ENCODE data around the gene IRGC. TPM values are rescaled to one million over a fixed set of nuclear protein-coding genes. Genes with fewer than 3 reads are reported as not detected.

Gene IRGC
- total and polyA plus RNA-seq, 2 donors (not counting 3 experiments of a cell fraction or from before 2014, with no cell fraction given) = not detected

DNA sequence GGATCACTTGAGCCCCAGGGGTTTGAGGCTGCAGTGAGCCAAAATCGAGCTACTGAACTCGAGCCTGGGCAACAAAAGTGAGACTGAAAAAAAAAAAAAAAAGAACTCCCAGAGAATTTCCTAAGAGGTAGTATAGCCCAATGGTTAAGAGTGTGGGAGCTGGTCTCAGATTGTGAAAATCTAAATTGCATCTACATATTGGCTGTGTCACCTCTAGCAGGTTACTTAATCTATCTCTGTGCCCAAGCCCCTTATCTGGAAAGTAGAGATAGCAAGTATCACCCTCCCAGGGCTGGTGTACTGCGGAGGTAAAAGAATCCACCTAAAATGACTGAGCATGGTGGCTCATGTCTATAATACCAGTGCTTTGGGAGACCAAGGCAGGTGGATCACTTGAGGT, 42.2 kb upstream of the IRGC start:
- H3K79me2 ChIP-seq (ENCODE audit: control insufficient read depth, insufficient read depth, low read length) = no peaks in the 10 kb centered on the region
- H2AFZ ChIP-seq (ENCODE audit: low read depth, low read length) = no peak overlapping the region
- intact Hi-C loops (cut with micrococcal nuclease) = no loop called here
- dilution Hi-C loops (cut with MboI; ENCODE audit: extremely low pct_ligation_motif_present, low sequenced_read_pairs) = no loop called here
- no peak overlapping the region for H3K9ac ChIP-seq (replicated peaks; ENCODE audit: extremely low read depth, insufficient read depth, low read length)
- H4K20me1 ChIP-seq (replicated peaks; ENCODE audit: control insufficient read depth, extremely low read depth, insufficient read depth, low read length) = no peaks in the 10 kb centered on the region
- H3K27ac ChIP-seq (ENCODE audit: insufficient read depth, low read depth, low read length) = no peak overlapping the region
- no peak for TF ChIP-seq POLR2AphosphoS5 (IDR thresholded peaks at IDR 0.05; ENCODE audit: insufficient read depth, low read depth, low read length)
- no peak for TF ChIP-seq GATA2 (IDR thresholded peaks at IDR 0.05; ENCODE audit: insufficient read depth, insufficient read length, low read depth, low read length)
- TF ChIP-seq FOS (IDR thresholded peaks at IDR 0.05; ENCODE audit: borderline replicate concordance, insufficient read depth, low read length) = no peak
- TF ChIP-seq EZH2 (IDR thresholded peaks at IDR 0.05; ENCODE audit: borderline replicate concordance, low read depth, low read length, severe bottlenecking) = no peak
- no peak for TF ChIP-seq CTCF (IDR thresholded peaks at IDR 0.05; ENCODE audit: extremely low read depth in 1 of 2, insufficient read depth in 1 of 2, low read depth in 1 of 2, low read length in 2 of 2)
- TF ChIP-seq JUN (IDR thresholded peaks at IDR 0.05; ENCODE audit: borderline replicate concordance, insufficient read depth, insufficient read length, low read depth) = no peak
- TF ChIP-seq MAX (IDR thresholded peaks at IDR 0.05; ENCODE audit: insufficient read depth, insufficient read length) = no peak
- no peak for TF ChIP-seq POLR2A (IDR thresholded peaks at IDR 0.05; ENCODE audit: low read depth, low read length)
- no peak for TF ChIP-seq MYC (IDR thresholded peaks at IDR 0.05; ENCODE audit: low read depth, low read length)
- H3K9me3 ChIP-seq (replicated peaks; ENCODE audit: control insufficient read depth, insufficient read depth, low read length) = no peaks in the 10 kb centered on the region
- peaks cover 13% of the 10 kb centered on the region for H3K4me1 ChIP-seq (ENCODE audit: control insufficient read depth, extremely low read depth, insufficient read depth, low read length)
- FAIRE-seq = no peak
- ChIA-PET CTCF (interaction anchor here (0.7 to 1.1 kb wide), 3 partner anchors 51 to 104 kb away, joined by 3 to 4 read pairs (median 3); no protein-coding TSS in a partner anchor), POLR2A (no interaction called here)
- no peaks in the 10 kb centered on the region for H3K9me1 ChIP-seq (replicated peaks; ENCODE audit: control insufficient read depth, extremely low read depth, insufficient read depth, low read length)
- BruUV-seq (replicated peaks) = no TSS peak
- H3K4me3 ChIP-seq (replicated peaks in 1 of 3; ENCODE audit: insufficient read depth in 1 of 3, low read depth in 1 of 3, low read length in 3 of 3) = no peak overlapping the region
- H3K36me3 ChIP-seq (ENCODE audit: control insufficient read depth in 2 of 2, extremely low read depth in 1 of 2, insufficient read depth in 2 of 2, low read length in 2 of 2) = no peaks in the 10 kb centered on the region
- DNase-seq (ENCODE audit: low read depth, low spot score) = no peak
- H3K4me2 ChIP-seq (ENCODE audit: insufficient read depth, low read length) = no peak overlapping the region
- H3K27me3 ChIP-seq (ENCODE audit: control insufficient read depth in 2 of 2, insufficient read depth in 2 of 2, low read length in 2 of 2) = no peaks in the 10 kb centered on the region

Measured in endothelial cell of umbilical vein (primary cell).